ENCODE data around the gene TMEM120A.

- TF ChIP-seq CTCF (IDR thresholded peaks at IDR 0.05; ENCODE audit: low read length): no peak
- TF ChIP-seq EZH2 (optimal IDR thresholded peaks at IDR 0.05; ENCODE audit: low read depth, low read length): no peak
Observed at GRCh38 chr7:75943864-75944263, 50.5 kb downstream of the TMEM120A start.

Data from MM.1S (cell line).